Measurements from ENCODE around the gene RNF213. TPM values are rescaled to one million over a fixed set of nuclear protein-coding genes. Genes with fewer than 3 reads are reported as not detected.

RNF213 gene
- total and polyA plus RNA-seq, 8 donors = 21.9 to 94.7 (median 37.8) TPM

DNA sequence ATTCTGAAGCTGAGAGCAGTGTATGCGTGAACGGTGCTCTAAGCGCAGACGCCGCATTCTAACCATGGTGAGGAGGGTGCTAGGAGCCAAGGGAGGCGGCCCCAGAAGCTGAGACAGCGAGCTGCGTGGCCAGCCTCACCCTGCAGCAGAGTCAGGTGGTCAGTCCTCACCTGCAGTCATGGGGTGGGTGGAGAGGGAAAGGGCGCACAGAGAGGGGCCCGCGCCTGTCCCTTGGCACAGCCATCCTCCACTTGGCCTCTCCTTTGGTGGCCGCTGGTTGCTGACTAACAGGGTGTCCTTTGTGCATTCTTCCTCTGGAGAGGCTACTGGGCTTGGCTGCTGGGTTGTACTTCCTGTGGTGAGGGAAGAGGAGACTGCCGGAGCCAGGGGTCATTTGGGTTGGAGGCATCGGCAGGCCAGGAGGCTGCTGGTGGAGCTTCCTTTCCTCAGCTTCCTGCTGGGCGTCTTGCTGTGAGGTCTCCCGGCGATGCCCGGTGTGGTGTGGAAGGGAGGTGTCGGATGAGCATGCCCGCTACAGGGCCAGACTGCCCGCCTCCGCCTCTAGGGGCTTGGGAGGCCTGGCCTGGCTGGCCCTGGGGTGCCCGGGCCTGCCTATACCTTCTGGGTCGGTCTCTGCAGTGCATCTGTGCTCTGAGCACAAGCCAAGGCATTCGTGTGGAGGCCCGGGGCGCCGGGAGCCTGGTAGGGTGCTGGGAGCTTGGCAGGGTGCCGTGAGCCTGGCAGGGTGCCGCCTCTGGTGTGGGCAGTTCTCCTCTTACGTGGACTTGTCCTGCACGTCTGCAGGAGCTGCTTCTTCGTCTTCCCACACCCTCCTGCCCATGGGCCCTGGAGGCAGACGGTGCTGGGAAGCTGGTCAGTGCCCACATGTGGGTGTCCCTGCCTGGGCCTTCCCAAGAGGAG is 17.4 kb downstream of the RNF213 start:
- FAIRE-seq (no peak), DNase-seq (no peak), ATAC-seq (peak in 2 of 4 donors; percentile 18 to 31)
- H3K27me3 ChIP-seq = no peaks in the 10 kb centered on the region
- H3K4me1 ChIP-seq = no peaks in the 10 kb centered on the region
- no peak overlapping the region for H3K4me3 ChIP-seq
- WGBS, 2 donors = 88 to 89% methylated on average over 33 to 34 of the region's 34 CpGs
- H3K9me3 ChIP-seq = no peaks in the 10 kb centered on the region
- no peak overlapping the region for H3K27ac ChIP-seq
- H3K36me3 ChIP-seq = no peaks in the 10 kb centered on the region
- TF ChIP-seq, protein P1, sequence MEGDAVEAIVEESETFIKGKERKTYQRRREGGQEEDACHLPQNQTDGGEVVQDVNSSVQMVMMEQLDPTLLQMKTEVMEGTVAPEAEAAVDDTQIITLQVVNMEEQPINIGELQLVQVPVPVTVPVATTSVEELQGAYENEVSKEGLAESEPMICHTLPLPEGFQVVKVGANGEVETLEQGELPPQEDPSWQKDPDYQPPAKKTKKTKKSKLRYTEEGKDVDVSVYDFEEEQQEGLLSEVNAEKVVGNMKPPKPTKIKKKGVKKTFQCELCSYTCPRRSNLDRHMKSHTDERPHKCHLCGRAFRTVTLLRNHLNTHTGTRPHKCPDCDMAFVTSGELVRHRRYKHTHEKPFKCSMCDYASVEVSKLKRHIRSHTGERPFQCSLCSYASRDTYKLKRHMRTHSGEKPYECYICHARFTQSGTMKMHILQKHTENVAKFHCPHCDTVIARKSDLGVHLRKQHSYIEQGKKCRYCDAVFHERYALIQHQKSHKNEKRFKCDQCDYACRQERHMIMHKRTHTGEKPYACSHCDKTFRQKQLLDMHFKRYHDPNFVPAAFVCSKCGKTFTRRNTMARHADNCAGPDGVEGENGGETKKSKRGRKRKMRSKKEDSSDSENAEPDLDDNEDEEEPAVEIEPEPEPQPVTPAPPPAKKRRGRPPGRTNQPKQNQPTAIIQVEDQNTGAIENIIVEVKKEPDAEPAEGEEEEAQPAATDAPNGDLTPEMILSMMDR (IDR thresholded peaks at IDR 0.05) = no peak
- intact Hi-C loops (cut with DNase I) = no loop called here

DNA sequence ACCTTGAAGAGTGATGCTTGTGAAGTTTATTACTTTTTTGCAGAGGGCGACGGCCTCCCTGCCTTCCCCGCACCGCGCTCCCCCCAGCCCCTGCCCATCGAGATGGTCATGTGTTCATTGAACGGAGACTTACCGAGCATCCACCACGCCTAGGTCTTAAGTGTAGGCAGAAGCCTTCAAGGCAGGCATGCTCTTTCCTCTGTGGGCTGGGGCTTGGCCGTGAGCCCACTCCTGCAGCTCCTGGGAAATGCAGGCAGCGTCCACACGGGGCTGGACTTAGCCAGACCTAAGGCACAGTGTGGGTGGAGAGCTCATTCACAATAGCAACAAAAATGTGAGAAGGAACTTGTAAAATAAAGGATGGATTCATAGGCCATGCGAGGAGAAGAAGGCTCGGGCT is 19.2 kb downstream of the RNF213 start:
- intact Hi-C loops (cut with DNase I) = no loop called here
- no peaks in the 10 kb centered on the region for H3K4me1 ChIP-seq
- WGBS, 2 donors = 80 to 86% methylated on average over 13 to 14 of the region's 14 CpGs
- no peaks in the 10 kb centered on the region for H3K9me3 ChIP-seq
- TF ChIP-seq, protein P1 (IDR thresholded peaks at IDR 0.05) = no peak
- DNase-seq (no peak), ATAC-seq (peak in 3 of 4 donors; percentile 46 to 78 (median 65)), FAIRE-seq (no peak)
- no peak overlapping the region for H3K27ac ChIP-seq
- H3K4me3 ChIP-seq = no peak overlapping the region
- H3K36me3 ChIP-seq = no peaks in the 10 kb centered on the region
- no peaks in the 10 kb centered on the region for H3K27me3 ChIP-seq

DNA sequence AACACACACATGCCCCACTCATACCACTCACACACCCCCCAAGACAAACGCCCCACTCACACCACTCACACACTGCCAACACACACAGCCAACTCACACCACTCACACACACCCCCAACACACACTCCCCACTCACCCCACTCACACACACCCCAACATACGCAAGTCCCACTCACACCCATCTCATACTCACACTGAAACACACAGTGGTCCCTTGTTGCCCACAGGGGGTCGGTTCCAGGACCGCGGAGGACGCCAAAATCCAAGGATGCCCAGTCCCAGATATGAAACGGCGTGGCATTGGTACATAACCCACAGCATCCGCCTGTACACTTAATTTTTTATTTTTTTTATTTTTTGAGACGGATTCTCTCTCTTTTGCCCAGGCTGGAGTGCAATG is 20.9 kb downstream of the RNF213 start:
- Histone ChIP-seq H3K27ac (no peak overlapping the region), H3K36me3 (no peaks in the 10 kb centered on the region), H3K27me3 (no peaks in the 10 kb centered on the region), H3K9me3 (no peaks in the 10 kb centered on the region), H3K4me1 (no peaks in the 10 kb centered on the region), H3K4me3 (no peak overlapping the region)
- FAIRE-seq (no peak), ATAC-seq (no peak), DNase-seq (no peak)
- 93 to 95% methylated on average over 10 of the region's 10 CpGs for WGBS, 2 donors
- intact Hi-C loops (cut with DNase I) = no loop called here
- TF ChIP-seq, protein P1 (IDR thresholded peaks at IDR 0.05) = no peak

DNA sequence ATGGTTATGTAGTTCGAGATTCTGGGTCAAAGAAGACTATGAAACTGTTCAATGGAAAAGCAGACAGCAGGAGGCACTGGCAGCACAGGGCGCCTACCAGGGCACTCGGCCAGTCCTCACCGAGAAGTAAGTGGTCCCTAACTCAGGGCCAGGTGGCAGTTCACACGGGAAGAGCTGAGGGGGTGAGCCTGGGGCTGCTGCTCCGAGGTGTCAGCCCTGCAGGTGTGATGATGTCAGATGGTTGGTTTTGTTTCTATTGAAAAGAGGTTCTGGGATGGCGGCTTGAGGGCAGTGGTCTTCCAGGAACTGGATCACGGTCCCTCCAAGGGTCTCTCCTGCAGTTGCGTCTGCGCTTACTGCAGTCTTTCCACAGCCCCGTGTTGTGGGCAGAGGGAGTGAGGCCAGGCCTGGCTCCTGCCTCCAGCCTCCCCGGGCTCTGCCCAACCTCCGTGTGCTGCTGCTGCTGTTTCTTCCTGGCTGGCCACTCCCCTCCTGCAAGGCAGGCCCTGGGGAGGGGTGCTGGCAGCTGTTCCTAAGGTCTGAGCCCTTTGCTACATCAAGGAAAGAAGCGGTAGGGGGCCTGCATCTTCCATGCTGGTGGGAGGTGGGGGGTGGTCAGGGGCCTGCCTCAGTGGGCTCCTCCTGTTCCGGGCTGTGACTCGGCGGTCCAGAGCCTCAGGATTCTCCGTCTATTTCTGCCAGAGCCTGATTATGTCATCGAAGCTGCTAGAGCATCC is 22.6 kb downstream of the RNF213 start:
- DNase-seq = no peak
- WGBS, 2 donors = 80 to 83% methylated on average over 19 of the region's 19 CpGs
- FAIRE-seq = no peak

More for the DNA sequence above, 22.6 kb downstream of the RNF213 start:
- no peak for ATAC-seq
- H3K4me3 ChIP-seq = no peak overlapping the region
- TF ChIP-seq, protein P1 (IDR thresholded peaks at IDR 0.05) = no peak
- H3K9me3 ChIP-seq = no peaks in the 10 kb centered on the region
- no peaks in the 10 kb centered on the region for H3K4me1 ChIP-seq
- no peak overlapping the region for H3K27ac ChIP-seq
- H3K27me3 ChIP-seq = no peaks in the 10 kb centered on the region
- peaks cover 0 to 6% (median 0%) of the 10 kb centered on the region in 3 donors for H3K36me3 ChIP-seq
- intact Hi-C loops (cut with DNase I) = no loop called here
